ENCODE results near the gene WSB2. TPM values are rescaled to one million over a fixed set of nuclear protein-coding genes. Genes with fewer than 3 reads are reported as not detected.

WSB2 gene
- total and polyA plus RNA-seq, 11 donors, result 51.8 to 162 (median 105) TPM

- H3K36me3 ChIP-seq, result no peaks in the 10 kb centered on the region
- peak overlapping the region in 11 of 12 donors; percentile 64 to 99 (median 80) for H3K4me3 ChIP-seq
- no peaks in the 10 kb centered on the region for H3K9me3 ChIP-seq
- DNase-seq, result no peak
- peaks cover 0 to 69% (median 47%) of the 10 kb centered on the region in 12 donors for H3K4me1 ChIP-seq
- intact Hi-C loops (cut with DNase I), result loop anchor here in 7 of 10 donors (2.0 to 5.0 kb wide), 8 partner anchors 42 to 318 kb away; partner anchors contain the start of genes VSIG10 (in 5 of the 7), RFC5 (in 3 of the 7), SUDS3 (in 2 of the 7) and TAOK3 (in 1 of the 7)
- no peaks in the 10 kb centered on the region for H3K27me3 ChIP-seq
- ATAC-seq, result peak in 2 of 4 donors; percentile 5 to 33
- peak overlapping the region; percentile 93 to 100 (median 98) for H3K27ac ChIP-seq
- TF ChIP-seq CTCF (IDR thresholded peaks at IDR 0.05) (no peak), POLR2A (IDR thresholded peaks at IDR 0.05) (no peak)
- WGBS, 4 donors, result 7 to 22% (median 13%) methylated on average over 9 to 11 of the region's 11 CpGs
Measured at GRCh38 chr12:118059341-118060191, 1.4 kb downstream of the WSB2 start.

- Histone ChIP-seq H3K36me3 (no peaks in the 10 kb centered on the region), H3K27ac (peak overlapping the region in 11 of 12 donors; percentile 93 to 100 (median 98)), H3K4me1 (peaks cover 0 to 76% (median 53%) of the 10 kb centered on the region in 12 donors), H3K4me3 (peak overlapping the region in 1 of 12 donors; percentile 77), H3K9me3 (no peaks in the 10 kb centered on the region), H3K27me3 (no peaks in the 10 kb centered on the region)
- 86 to 91% (median 87%) methylated on average over 8 of the region's 8 CpGs for WGBS, 4 donors
- no peak for DNase-seq
- intact Hi-C loops (cut with DNase I), result no loop called here
- no peak for TF ChIP-seq POLR2A (IDR thresholded peaks at IDR 0.05)
- no peak for TF ChIP-seq CTCF (IDR thresholded peaks at IDR 0.05)
- ATAC-seq, result no peak
Measured at GRCh38 chr12:118058881-118059280, 2.1 kb downstream of the WSB2 start.

GRCh38 chr12:118058227-118058626 lies 2.8 kb downstream of the WSB2 start:
- no peak for TF ChIP-seq POLR2A (IDR thresholded peaks at IDR 0.05)
- no peak for TF ChIP-seq CTCF (IDR thresholded peaks at IDR 0.05)
- Histone ChIP-seq H3K9me3 (no peaks in the 10 kb centered on the region), H3K4me3 (no peak overlapping the region), H3K36me3 (no peaks in the 10 kb centered on the region), H3K4me1 (peaks cover 4 to 77% (median 56%) of the 10 kb centered on the region in 12 donors), H3K27me3 (no peaks in the 10 kb centered on the region), H3K27ac (peak overlapping the region in 4 of 12 donors; percentile 71 to 100 (median 97))
- WGBS, 4 donors, result 88 to 98% (median 95%) methylated on average over 7 of the region's 7 CpGs
- intact Hi-C loops (cut with DNase I), result no loop called here
- DNase-seq (no peak), ATAC-seq (no peak)
